ENCODE results near the gene FNTB.

The FNTB gene

DNA sequence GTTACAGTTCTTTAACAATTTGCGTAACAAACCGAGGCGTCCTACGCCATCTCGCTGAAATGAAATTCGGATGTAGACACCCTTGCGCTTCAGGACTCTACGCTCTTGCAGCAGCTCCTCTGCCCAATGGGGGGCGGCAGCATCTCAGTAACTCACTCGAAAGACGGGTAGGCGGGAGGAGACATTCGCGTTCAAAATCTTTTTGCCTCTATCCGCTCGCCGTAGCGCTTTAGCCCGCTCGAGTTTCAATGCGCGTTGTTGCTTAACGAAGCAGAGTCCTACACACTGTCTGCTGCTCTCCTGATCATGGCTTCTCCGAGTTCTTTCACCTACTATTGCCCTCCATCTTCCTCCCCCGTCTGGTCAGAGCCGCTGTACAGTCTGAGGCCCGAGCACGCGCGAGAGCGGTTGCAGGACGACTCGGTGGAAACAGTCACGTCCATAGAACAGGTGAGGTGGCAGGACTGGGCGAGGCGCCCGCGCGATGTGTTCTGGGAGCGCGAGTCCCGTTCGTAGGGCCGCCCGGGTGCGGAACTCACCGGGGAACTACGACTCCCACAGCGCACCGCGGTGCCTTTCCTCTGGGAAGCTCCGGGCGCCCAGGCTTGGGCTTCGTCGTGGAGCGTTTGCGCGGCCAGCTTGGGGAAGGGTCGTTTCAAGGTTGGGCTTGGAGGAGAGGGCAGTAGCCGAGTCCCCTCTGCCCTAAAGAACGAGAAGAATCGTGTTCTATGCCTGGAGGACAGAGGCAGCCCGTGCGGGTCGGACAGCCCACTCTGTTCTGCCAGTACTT lies at the start of gene FNTB:
Gene FNTB (plus strand): TSS at position 248 of the 790 bp plus-strand sequence. CDS start 59 bp downstream, at position 307.
- DNase-seq: peak; percentile 29

DNA sequence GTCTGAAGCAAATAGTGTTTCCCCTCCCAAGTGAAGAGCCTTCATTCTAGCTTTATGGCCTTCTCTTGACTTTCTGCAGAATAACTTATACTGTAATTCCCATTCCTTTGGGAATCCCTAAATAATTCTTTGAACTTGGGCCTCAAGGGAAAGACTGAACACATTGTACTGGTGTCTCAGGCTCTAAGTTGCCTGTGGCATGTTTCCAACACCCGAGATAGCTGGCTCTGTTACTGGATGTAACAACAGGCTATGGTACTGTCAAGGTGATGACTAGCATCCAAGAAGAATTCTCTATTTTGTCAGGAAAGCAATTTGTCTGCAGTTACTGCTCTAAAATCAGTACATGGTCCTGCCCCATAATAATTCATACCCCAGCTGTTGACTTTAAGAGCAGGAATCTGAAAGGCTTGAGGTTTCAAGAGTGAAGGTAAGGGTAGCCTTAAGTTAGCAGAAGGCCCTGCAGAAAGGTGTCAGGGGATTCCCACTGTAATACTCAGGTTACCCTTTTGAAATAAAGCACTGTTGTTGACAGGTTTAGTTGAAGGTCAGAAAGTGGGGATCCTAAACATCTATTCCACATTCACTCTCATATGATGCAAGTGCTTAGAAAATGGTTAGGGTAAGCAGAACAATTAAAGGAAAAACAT lies 49.4 kb upstream of the FNTB start:
- DNase-seq: no peak

DNA sequence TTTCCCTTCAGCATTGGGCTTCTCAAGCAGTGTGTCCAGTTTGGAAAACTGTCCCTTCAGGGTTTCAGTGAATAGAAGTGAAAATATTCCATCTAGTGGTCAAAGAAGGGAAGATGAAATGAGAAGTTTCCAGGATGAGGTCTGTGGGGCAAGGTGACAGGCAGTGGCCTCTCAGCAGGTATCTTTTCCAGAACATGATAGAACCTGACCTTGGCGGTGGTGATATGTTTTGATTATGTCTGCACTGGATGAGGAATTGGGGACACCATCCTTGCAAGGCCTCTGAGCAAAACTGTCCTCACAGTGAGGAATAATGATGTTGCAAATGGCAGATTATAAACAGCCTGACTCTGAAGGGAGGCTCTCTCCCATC lies 48.9 kb upstream of the FNTB start:
- DNase-seq: no peak

GRCh38 chr14:64938972-64939816 lies 47.5 kb upstream of the FNTB start:
- DNase-seq: no peak

DNA sequence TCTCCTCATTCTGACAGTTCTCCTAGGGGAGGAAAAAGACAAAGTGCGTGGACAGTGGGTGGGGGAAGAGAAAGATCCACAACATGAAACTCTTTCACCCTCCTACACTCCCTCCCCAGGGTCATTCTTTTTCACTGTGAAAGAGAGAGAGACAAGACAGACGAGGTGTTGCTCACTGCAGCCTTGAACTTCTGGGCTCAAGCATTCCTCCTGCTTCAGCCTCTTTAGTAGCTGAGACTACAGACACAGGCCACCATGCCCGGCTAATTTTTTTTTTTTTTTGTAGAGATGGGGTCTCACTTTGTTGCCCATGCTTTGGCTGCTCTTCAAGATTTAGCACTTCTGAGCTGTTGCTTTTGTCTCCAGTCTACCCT lies 46.9 kb upstream of the FNTB start:
- no peak for DNase-seq

DNA sequence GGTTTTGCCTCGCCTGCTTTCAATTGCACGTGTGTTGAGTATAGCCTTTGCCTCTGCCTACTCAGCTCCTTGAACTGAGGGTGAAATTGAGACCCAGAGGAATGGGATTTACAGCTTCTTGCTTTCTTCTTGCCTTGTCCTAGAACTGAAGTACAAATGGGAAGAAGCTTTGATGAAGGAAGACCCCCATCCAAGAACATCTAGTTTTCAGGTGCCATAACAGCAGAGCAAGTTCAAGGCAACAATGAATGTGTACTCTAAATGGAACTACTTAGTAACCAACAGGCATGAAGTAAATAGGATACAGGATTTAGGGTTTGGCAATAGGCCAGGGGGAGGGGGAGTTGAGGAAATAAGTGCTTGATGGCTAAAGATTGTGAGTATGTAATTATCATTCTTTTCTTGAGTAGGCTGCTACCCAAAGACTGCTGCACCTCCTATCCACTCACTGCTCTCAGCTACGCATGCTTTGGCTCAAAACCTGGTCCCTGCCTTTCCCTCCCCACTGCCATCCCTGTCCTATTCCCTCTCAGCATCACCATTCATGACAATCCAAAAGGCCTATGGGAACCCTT lies 46.3 kb upstream of the FNTB start:
- DNase-seq: no peak

DNA sequence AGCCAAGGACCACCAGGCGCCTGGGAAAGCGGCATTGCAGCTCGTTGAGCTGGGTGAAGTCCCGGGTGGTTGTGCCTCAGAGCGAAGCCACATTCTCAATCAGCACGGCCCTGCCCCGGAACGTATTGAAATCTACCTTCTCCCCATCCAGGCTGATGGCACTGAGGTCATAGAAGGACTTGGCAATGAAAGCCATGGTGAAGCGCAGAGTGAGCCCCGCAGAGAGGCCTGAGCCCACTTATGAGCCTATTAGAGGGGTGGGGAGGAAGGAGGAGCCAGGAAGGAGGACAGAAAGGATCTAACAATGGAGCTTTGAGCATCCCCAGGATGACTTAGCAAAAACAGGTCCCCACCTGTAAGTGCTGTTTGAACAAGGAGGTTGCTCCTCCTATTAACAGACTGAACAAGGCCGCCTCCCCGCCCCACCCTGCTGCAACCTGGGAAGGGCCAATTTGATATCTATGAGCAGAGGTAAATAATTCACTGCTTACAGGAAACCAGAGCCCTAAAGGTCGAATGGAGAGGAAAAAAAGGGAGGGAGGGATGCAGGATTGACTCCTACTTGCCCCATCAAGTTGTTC lies 44.1 kb upstream of the FNTB start, which contains the start of gene GPX2:
Gene GPX2 (minus strand): TSS at position 215 of the 581 bp plus-strand sequence. CDS start 19 bp downstream, at position 196.
- no peak for DNase-seq

DNA sequence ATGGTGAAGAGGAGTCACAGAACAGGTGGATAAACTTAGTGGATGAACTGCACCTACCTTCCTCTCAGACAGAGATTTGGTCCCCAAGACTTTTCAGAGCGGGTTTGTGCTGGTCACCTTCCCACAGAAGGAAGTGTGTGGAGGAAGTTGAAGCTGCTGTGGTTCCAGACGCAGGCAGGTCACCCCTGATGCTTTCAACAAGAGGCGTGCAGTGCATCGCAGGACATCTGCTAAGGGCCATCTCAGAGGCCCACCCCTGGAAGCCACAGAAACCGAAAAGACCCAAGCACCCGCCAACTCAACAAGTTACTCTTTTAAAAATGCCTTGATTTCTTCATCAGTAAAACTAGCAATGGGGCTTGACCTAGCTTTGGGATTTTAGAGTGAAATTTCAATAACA lies 43.1 kb upstream of the FNTB start:
- no peak for DNase-seq

GRCh38 chr14:64944041-64944440 lies 42.7 kb upstream of the FNTB start:
- no peak for DNase-seq

- no peak for DNase-seq
Observed at GRCh38 chr14:64944861-64945260, 41.8 kb upstream of the FNTB start.

- DNase-seq: no peak
Observed at GRCh38 chr14:64945431-64946178, 41.1 kb upstream of the FNTB start.

DNA sequence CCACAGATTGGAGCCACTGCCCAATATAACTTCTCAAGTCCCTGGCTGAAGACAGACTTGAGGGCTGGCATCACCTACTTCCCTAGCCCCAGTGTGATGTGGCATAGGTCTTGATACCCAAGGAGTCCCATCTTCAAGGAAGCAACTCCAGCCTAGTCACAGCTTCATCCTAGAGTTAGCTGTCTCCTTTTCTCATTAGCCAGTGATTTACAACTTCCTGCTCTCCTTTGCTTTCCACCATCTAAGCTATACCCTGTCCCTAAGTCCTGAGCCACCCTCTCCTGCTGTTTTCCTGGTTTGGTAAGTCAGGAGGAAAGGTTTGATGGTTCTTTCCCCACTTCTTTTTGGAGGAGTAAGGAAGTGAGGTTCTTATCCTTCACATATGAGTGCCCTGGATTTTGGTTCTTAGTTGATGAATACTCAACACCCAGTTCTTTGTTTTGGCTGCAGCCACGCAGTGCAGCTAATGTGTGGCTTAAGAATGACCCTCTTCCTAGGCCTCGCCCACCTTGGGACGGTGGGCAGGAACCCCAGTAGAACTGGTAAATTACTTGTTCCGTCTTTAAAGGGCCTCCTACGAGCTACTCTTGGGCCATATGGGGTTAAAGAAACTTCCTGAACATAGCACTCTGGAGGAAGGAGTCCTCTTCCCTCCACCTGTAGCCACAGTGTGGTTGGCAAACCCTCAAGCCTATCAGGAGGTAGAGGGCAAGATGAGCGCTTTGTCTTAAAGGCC lies 40.2 kb upstream of the FNTB start:
- DNase-seq: no peak

- DNase-seq: no peak
Observed at GRCh38 chr14:64947710-64948611, 38.7 kb upstream of the FNTB start.

DNA sequence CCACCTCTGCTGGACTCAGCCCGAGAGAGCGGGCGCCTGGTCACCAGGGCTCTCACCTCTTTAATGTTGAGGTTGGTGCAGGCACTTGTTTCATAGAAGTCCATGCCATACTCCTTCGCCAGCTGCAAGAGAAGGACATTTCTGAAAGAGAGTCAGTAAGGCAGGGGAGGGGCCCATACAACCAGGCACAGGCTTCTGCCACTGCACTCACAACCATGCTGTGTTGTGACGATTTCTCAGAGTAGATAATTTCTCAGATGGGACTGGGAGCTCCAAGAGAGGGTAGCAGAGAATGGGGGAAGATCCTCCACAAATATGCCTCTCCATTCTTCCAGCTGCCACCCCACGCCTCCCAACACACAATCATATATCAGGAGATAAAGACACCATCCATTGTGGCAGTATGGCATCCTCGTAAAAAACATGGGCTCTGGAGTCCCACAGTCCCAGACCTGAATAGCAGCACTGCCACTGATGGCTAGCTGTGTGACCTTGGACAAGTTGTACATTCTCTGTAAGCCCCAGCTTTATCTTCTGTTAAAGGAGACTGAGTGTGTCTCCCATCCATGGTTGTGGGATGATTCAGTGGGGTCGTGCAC lies 38.0 kb upstream of the FNTB start:
- DNase-seq: no peak

GRCh38 chr14:64950889-64951288 lies 35.8 kb upstream of the FNTB start:
- no peak for DNase-seq

GRCh38 chr14:64951291-64951690 lies 35.4 kb upstream of the FNTB start:
- DNase-seq: no peak

DNA sequence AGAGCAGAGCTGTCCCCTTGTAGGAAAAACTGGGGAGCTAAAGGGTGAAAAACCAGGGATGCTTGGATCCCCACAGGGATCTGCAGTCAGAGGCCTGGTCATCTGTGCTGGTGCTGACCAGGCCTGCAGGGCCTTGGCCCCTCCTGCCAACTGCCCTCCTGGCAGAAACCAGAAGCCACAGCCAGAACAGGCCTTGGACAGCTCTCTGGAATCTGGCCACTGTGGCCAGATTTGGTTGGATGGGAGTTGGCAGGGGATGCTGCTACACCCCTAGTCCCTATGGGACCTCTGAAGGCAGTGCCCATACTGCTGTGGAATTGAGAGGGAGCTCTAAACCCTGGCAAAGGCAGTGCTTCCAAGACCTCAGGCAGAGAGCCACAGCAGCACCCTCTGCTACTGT lies 35.0 kb upstream of the FNTB start:
- no peak for DNase-seq

DNA sequence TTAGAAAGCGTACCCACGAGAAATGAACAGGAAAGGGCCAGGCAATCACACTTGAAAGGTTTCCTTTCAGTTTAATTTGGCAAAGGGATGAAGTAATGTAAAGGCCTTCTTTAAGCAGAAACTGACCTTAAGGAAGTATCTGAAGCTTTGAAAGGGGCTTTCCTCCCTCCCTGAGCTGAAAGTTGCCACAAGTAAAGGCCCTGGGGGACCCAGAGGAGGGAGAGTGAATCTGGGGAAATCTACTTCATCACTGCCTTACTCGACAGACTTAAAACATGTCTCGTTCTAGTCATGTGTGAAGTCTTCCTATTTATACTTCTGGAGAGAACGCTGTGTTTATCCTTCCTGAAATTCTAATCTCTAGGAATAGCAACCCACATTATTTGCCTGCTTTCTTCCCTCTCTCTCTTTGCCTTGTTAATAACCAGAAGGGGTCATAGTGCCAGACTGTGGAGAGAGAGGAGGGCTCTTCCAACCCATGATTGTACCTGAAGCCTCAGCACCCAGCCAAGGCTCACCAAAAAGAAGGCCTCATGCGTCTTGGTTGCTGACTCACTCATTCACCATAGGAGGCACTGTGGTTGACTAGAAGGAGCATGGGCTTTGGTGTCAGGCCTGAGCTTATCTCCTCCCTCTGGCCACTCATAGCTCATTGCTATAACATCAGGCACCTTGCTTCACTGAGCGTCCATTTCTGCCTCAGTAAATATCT lies 33.9 kb upstream of the FNTB start:
- no peak for DNase-seq

GRCh38 chr14:64953310-64953654 lies 33.4 kb upstream of the FNTB start:
- DNase-seq: no peak

Data from cortex of kidney (tissue), 1 donor.